ENCODE data around the gene ARL14EP. TPM values are rescaled to one million over a fixed set of nuclear protein-coding genes. Genes with fewer than 3 reads are reported as not detected.
A peak's percentile ranks its signal among the peaks of the same experiment; 100 is the strongest.

ARL14EP gene
- polyA plus RNA-seq (2012; ENCODE audit: low read depth, missing spikeins) = 22.0 TPM

- TF ChIP-seq PAX5 (IDR thresholded peaks at IDR 0.05; ENCODE audit: insufficient read depth, low read length, severe bottlenecking) = peak; percentile 62
- peak; percentile 88 for TF ChIP-seq POU2F2 (IDR thresholded peaks at IDR 0.05; ENCODE audit: low read depth, low read length)
- peak; percentile 97 for TF ChIP-seq POLR2A (IDR thresholded peaks at IDR 0.05; ENCODE audit: low read depth, low read length)
- TF ChIP-seq SPI1 (IDR thresholded peaks at IDR 0.05; ENCODE audit: low read depth, low read length) = peak; percentile 25; the same call in 1 of the 2 replicates
- peak; percentile 96 for TF ChIP-seq TAF1 (IDR thresholded peaks at IDR 0.05; ENCODE audit: low read depth, low read length)
- TF ChIP-seq POLR2AphosphoS5 (IDR thresholded peaks at IDR 0.05; ENCODE audit: low read depth, low read length) = peak; percentile 95
- peak; percentile 51 for DNase-seq (ENCODE audit: insufficient read length, low spot score)
- FAIRE-seq = peak; percentile 99
Observed at GRCh38 chr11:30322826-30323710, at the start of gene ARL14EP. Gene ARL14EP (plus strand): TSS chr11:30323104. CDS start chr11:30330949, 7,845 bp downstream.

GRCh38 chr11:30277176-30277575, 45.7 kb upstream of the ARL14EP start:
- no peak for FAIRE-seq
- TF ChIP-seq POLR2AphosphoS5 (IDR thresholded peaks at IDR 0.05; ENCODE audit: low read depth, low read length) (no peak), TAF1 (IDR thresholded peaks at IDR 0.05; ENCODE audit: low read depth, low read length) (no peak), POLR2A (IDR thresholded peaks at IDR 0.05; ENCODE audit: low read depth, low read length) (no peak), PAX5 (IDR thresholded peaks at IDR 0.05; ENCODE audit: insufficient read depth, low read length, severe bottlenecking) (no peak), POU2F2 (IDR thresholded peaks at IDR 0.05; ENCODE audit: low read depth, low read length) (no peak), SPI1 (IDR thresholded peaks at IDR 0.05; ENCODE audit: low read depth, low read length) (no peak)
- DNase-seq (ENCODE audit: insufficient read length, low spot score) = no peak

- TF ChIP-seq POU2F2 (IDR thresholded peaks at IDR 0.05; ENCODE audit: low read depth, low read length) (no peak), POLR2AphosphoS5 (IDR thresholded peaks at IDR 0.05; ENCODE audit: low read depth, low read length) (no peak), SPI1 (IDR thresholded peaks at IDR 0.05; ENCODE audit: low read depth, low read length) (no peak), POLR2A (IDR thresholded peaks at IDR 0.05; ENCODE audit: low read depth, low read length) (no peak), TAF1 (IDR thresholded peaks at IDR 0.05; ENCODE audit: low read depth, low read length) (no peak), PAX5 (IDR thresholded peaks at IDR 0.05; ENCODE audit: insufficient read depth, low read length, severe bottlenecking) (no peak)
- FAIRE-seq = no peak
- DNase-seq (ENCODE audit: insufficient read length, low spot score) = no peak
Observed at GRCh38 chr11:30279796-30280195, 43.1 kb upstream of the ARL14EP start.

GRCh38 chr11:30281476-30282288, 41.2 kb upstream of the ARL14EP start:
- TF ChIP-seq POLR2A (IDR thresholded peaks at IDR 0.05; ENCODE audit: low read depth, low read length) (no peak), SPI1 (IDR thresholded peaks at IDR 0.05; ENCODE audit: low read depth, low read length) (no peak)
- no peak for FAIRE-seq
- no peak for DNase-seq (ENCODE audit: insufficient read length, low spot score)

- FAIRE-seq (no peak), DNase-seq (ENCODE audit: insufficient read length, low spot score) (no peak)
- TF ChIP-seq POLR2A (IDR thresholded peaks at IDR 0.05; ENCODE audit: low read depth, low read length) = no peak
- TF ChIP-seq POLR2AphosphoS5 (IDR thresholded peaks at IDR 0.05; ENCODE audit: low read depth, low read length) = no peak
- no peak for TF ChIP-seq POU2F2 (IDR thresholded peaks at IDR 0.05; ENCODE audit: low read depth, low read length)
Observed at GRCh38 chr11:30282289-30282631, 40.6 kb upstream of the ARL14EP start.

GRCh38 chr11:30284836-30285235, 38.1 kb upstream of the ARL14EP start:
- no peak for TF ChIP-seq TAF1 (IDR thresholded peaks at IDR 0.05; ENCODE audit: low read depth, low read length)
- no peak for TF ChIP-seq POU2F2 (IDR thresholded peaks at IDR 0.05; ENCODE audit: low read depth, low read length)
- TF ChIP-seq POLR2A (IDR thresholded peaks at IDR 0.05; ENCODE audit: low read depth, low read length) = no peak
- no peak for TF ChIP-seq POLR2AphosphoS5 (IDR thresholded peaks at IDR 0.05; ENCODE audit: low read depth, low read length)
- FAIRE-seq = no peak
- DNase-seq (ENCODE audit: insufficient read length, low spot score) = no peak

GRCh38 chr11:30285416-30286121, 37.3 kb upstream of the ARL14EP start:
- no peak for TF ChIP-seq POLR2AphosphoS5 (IDR thresholded peaks at IDR 0.05; ENCODE audit: low read depth, low read length)
- TF ChIP-seq POLR2A (IDR thresholded peaks at IDR 0.05; ENCODE audit: low read depth, low read length) = no peak
- no peak for TF ChIP-seq PAX5 (IDR thresholded peaks at IDR 0.05; ENCODE audit: insufficient read depth, low read length, severe bottlenecking)
- no peak for TF ChIP-seq TAF1 (IDR thresholded peaks at IDR 0.05; ENCODE audit: low read depth, low read length)
- no peak for TF ChIP-seq SPI1 (IDR thresholded peaks at IDR 0.05; ENCODE audit: low read depth, low read length)
- TF ChIP-seq POU2F2 (IDR thresholded peaks at IDR 0.05; ENCODE audit: low read depth, low read length) = no peak
- FAIRE-seq (no peak), DNase-seq (ENCODE audit: insufficient read length, low spot score) (no peak)

DNA sequence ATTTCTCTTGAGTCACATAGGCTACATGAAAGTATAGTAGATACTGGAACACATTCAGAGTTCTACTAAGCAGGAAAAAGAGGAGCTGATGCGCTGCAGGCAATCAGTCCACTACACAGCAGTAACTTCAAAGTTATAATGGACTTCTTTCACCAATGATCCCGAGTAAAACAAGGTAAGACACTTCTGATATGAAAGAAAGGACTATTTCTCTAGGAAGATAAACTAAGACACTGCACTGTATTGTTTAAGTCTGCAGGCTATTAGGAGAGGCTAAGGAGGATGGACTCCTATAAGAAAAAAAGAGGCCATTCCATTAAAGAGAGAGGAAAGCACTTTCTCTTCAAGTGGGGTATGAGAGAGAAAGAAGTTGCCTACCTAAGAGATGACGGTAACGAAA, 31.6 kb upstream of the ARL14EP start:
- DNase-seq (ENCODE audit: insufficient read length, low spot score) = no peak
- TF ChIP-seq SPI1 (IDR thresholded peaks at IDR 0.05; ENCODE audit: low read depth, low read length) = no peak
- TF ChIP-seq PAX5 (IDR thresholded peaks at IDR 0.05; ENCODE audit: insufficient read depth, low read length, severe bottlenecking) = no peak
- TF ChIP-seq POU2F2 (IDR thresholded peaks at IDR 0.05; ENCODE audit: low read depth, low read length) = no peak
- no peak for TF ChIP-seq TAF1 (IDR thresholded peaks at IDR 0.05; ENCODE audit: low read depth, low read length)
- TF ChIP-seq POLR2A (IDR thresholded peaks at IDR 0.05; ENCODE audit: low read depth, low read length) = no peak
- TF ChIP-seq POLR2AphosphoS5 (IDR thresholded peaks at IDR 0.05; ENCODE audit: low read depth, low read length) = no peak
- FAIRE-seq = no peak

GRCh38 chr11:30292545-30292944, 30.4 kb upstream of the ARL14EP start:
- TF ChIP-seq POLR2AphosphoS5 (IDR thresholded peaks at IDR 0.05; ENCODE audit: low read depth, low read length) (no peak), POLR2A (IDR thresholded peaks at IDR 0.05; ENCODE audit: low read depth, low read length) (no peak), TAF1 (IDR thresholded peaks at IDR 0.05; ENCODE audit: low read depth, low read length) (no peak), POU2F2 (IDR thresholded peaks at IDR 0.05; ENCODE audit: low read depth, low read length) (no peak)
- DNase-seq (ENCODE audit: insufficient read length, low spot score) (no peak), FAIRE-seq (no peak)

All from GM12891 (cell line).